HepG2 (cell line): ENCODE data around the gene SNRPD3. TPM values are rescaled to one million over a fixed set of nuclear protein-coding genes. Genes with fewer than 3 reads are reported as not detected.

Experiments
- CC2D1A ChIP-seq: sonication (generic); formaldehyde crosslinking; IDR thresholded peaks from 2 replicates; pipeline ENCODE4 v1.8.1; 2023; ENCODE audit warnings: mild to moderate bottlenecking, missing genetic modification reagents
- EHMT2 ChIP-seq: fragments of 200-600 bp; sonication (generic); IDR thresholded peaks from 2 replicates; pipeline ENCODE4 v1.7.0; 2017; ENCODE audit warnings: antibody characterized with exemption, low read depth, low read length, borderline replicate concordance
- HOXA3 ChIP-seq: sonication (generic); formaldehyde crosslinking; IDR thresholded peaks from 2 replicates; pipeline ENCODE4 v1.5.0; 2020; ENCODE audit warnings: missing genetic modification reagents
- KLF16 ChIP-seq, 2 experiments: sonication (generic) in 1 of 2; formaldehyde crosslinking in 1 of 2; IDR thresholded peaks; 2 replicates each; pipeline versions ENCODE4 v1.6.1 to v1.8.0; 2016 to 2023; ENCODE audit warnings: missing genetic modification reagents in 2 of 2, missing compliant biosample characterization in 1 of 2
- MBNL3 ChIP-seq: fragments of 250-450 bp; sonication (Bioruptor Pico); conservative IDR thresholded peaks from 2 replicates; pipeline ENCODE4 v1.8.0; 2022; ENCODE audit warnings: mild to moderate bottlenecking, inconsistent platforms
- MZF1 ChIP-seq: sonication (generic); formaldehyde crosslinking; IDR thresholded peaks from 2 replicates; pipeline ENCODE4 v1.8.1; 2023; ENCODE audit warnings: mild to moderate bottlenecking, missing genetic modification reagents, borderline replicate concordance
- PHF8 ChIP-seq: sonication (generic); formaldehyde crosslinking; IDR thresholded peaks from 2 replicates; pipeline ENCODE4 v1.5.0; 2020; ENCODE audit warnings: missing genetic modification reagents
- POGK ChIP-seq: sonication (generic); formaldehyde crosslinking; conservative IDR thresholded peaks from 2 replicates; pipeline ENCODE4 v1.8.0; 2022; ENCODE audit warnings: mild to moderate bottlenecking, moderate library complexity, missing genetic modification reagents
- POLR2AphosphoS5 ChIP-seq: IDR thresholded peaks from 2 replicates; pipeline ENCODE4 v1.6.1; 2012; ENCODE audit warnings: low read depth, low read length
- RBM39 ChIP-seq: fragments of 200-400 bp; formaldehyde crosslinking; IDR thresholded peaks from one replicate; pipeline ENCODE4 v1.6.1; 2018; ENCODE audit warnings: antibody characterized with exemption, mild to moderate bottlenecking, low read depth, low read length; ENCODE audit not compliant: poor library complexity, severe bottlenecking
- SOX5 ChIP-seq: IDR thresholded peaks from 2 replicates; pipeline ENCODE4 v1.6.1; 2016; ENCODE audit warnings: borderline replicate concordance
- SP4 ChIP-seq: sonication (generic); formaldehyde crosslinking; IDR thresholded peaks from 2 replicates; pipeline ENCODE4 v1.8.1; 2023; ENCODE audit warnings: mild to moderate bottlenecking, missing genetic modification reagents
- SRF ChIP-seq: IDR thresholded peaks from 2 replicates; pipeline ENCODE4 v1.6.1; 2011; ENCODE audit warnings: mild to moderate bottlenecking, low read depth, low read length, moderate library complexity
- TBP ChIP-seq: sonication (generic); formaldehyde crosslinking; IDR thresholded peaks from 2 replicates; pipeline ENCODE4 v1.5.0; 2020; ENCODE audit warnings: missing genetic modification reagents
- THRA ChIP-seq: sonication (generic); formaldehyde crosslinking; IDR thresholded peaks from 2 replicates; pipeline ENCODE4 v1.4.0; 2020; ENCODE audit warnings: missing genetic modification reagents, borderline replicate concordance
- ZBED4 ChIP-seq: sonication (generic); formaldehyde crosslinking; IDR thresholded peaks from 2 replicates; pipeline ENCODE4 v1.4.0; 2020; ENCODE audit warnings: missing genetic modification reagents, borderline replicate concordance
- ZBTB10 ChIP-seq: sonication (generic); formaldehyde crosslinking; IDR thresholded peaks from 2 replicates; pipeline ENCODE4 v1.4.0; 2020; ENCODE audit warnings: missing genetic modification reagents, borderline replicate concordance
- ZFP41 ChIP-seq: sonication (generic); formaldehyde crosslinking; IDR thresholded peaks from 2 replicates; pipeline ENCODE4 v1.4.0; 2020; ENCODE audit warnings: mild to moderate bottlenecking, missing genetic modification reagents, borderline replicate concordance
- ZNF205 ChIP-seq: IDR thresholded peaks from 2 replicates; pipeline ENCODE4 v1.6.1; 2018; ENCODE audit warnings: missing biosample characterization, missing genetic modification reagents
- ZNF256 ChIP-seq: sonication (generic); formaldehyde crosslinking; conservative IDR thresholded peaks from 2 replicates; pipeline ENCODE4 v1.4.0; 2020; ENCODE audit warnings: missing genetic modification reagents
- ZNF672 ChIP-seq: sonication (generic); formaldehyde crosslinking; IDR thresholded peaks from 2 replicates; pipeline ENCODE4 v1.8.1; 2022; ENCODE audit warnings: missing genetic modification reagents
- polyA plus RNA-seq, 8 experiments: library from polyadenylated mRNA; depleted of rRNA in 3 of 8; stranded (reverse) in 7 of 8; unstranded in 1 of 8; fragments of >200 nt; fragmentation: Illumina TruSeq in 4 of 8; extraction: Trizol in 4 of 8; gene quantifications; 2 replicates each; pipeline versions ENCODE4 v1.2.1 to v1.2.3, GENCODE V29; 2011 to 2016; ENCODE audit warnings: low read depth in 4 of 8, missing spikeins in 1 of 8, mixed read lengths in 1 of 8; ENCODE audit not compliant: insufficient read depth in 1 of 8
- total RNA-seq, 5 experiments: library from RNA; depleted of rRNA; stranded (reverse); fragments of >200 nt; fragmentation: Illumina TruSeq; extraction: Trizol; gene quantifications; 2 replicates each; pipeline ENCODE4 v1.2.3, GENCODE V29; 2016; ENCODE audit warnings: low read depth in 1 of 5

SNRPD3 gene
- total and polyA plus RNA-seq, 2 of the 13 experiments (the other 11 are each of a cell fraction or from before 2014, with no cell fraction given), result 110 to 209 TPM

GRCh38 chr22:24506802-24507438 is 48.9 kb upstream of the SNRPD3 start (continued):
- TF ChIP-seq ZBTB10 (CRISPR knock-in tag) (peak; percentile 75; the same call in 1 of the 2 replicates), SOX5 (CRISPR knock-in tag) (no peak; the same call in 1 of the 2 replicates), TBP (no peak), ZFP41 (CRISPR knock-in tag) (no peak), RBM39 (no peak), ZNF205 (CRISPR knock-in tag) (no peak), HOXA3 (CRISPR knock-in tag) (0 out of 2 replicates have a peak, but pooled peaks have one; percentile 20), SRF (no peak), THRA (CRISPR knock-in tag) (no peak), CC2D1A (CRISPR knock-in tag) (no peak), EHMT2 (no peak; the same call in 1 of the 2 replicates), PHF8 (no peak), KLF16 (CRISPR knock-in tag; IDR thresholded peaks at IDR 0.05) (no peak; a peak in 1 of 4 replicates), SP4 (CRISPR knock-in tag) (no peak), ZNF672 (CRISPR knock-in tag) (no peak), ZBED4 (CRISPR knock-in tag) (no peak), POGK (CRISPR knock-in tag) (no peak), MZF1 (CRISPR knock-in tag) (0 out of 2 replicates have a peak, but pooled peaks have one; percentile 90), POLR2AphosphoS5 (no peak; the same call in 1 of the 2 replicates), MBNL3 (no peak), ZNF256 (no peak)
